ENCODE results near the gene IPMK.
"Not testable (repeated sequence)": the region's sequence is repeated elsewhere in the genome, so short reads cannot be mapped to it uniquely, and the experiment has no call there.

IPMK gene

DNA sequence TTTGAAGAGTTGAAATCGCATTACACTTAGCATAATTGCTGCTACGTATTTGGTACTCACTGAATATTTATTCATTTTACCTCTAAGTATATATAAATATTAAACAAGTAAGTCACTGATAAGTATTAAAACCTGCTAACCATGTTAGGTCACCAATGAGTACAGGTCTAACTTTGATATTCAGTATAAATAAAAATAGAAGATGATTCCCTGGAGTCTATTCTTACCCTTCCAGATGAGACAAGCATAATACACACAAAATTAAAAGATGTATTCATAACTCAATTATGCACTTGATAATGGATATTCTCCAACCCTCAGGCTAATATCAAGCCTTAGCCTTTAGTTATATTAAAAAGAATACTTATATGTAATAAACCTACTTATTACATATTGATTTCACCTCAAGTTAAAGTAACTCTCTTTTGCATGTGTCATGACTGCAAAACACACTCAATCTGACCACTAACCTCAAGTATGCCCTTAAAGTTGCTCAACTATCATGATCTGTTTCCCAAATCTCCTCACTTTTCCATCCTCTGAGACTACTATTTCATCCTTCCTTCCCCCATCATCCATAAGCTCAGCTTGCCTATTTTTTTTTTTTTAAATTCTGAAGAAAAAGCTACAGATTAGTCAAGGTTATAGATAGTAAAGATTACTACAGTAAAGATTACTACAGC lies 46.8 kb downstream of the IPMK start:
- no peak for DNase-seq (ENCODE audit: low read depth)

DNA sequence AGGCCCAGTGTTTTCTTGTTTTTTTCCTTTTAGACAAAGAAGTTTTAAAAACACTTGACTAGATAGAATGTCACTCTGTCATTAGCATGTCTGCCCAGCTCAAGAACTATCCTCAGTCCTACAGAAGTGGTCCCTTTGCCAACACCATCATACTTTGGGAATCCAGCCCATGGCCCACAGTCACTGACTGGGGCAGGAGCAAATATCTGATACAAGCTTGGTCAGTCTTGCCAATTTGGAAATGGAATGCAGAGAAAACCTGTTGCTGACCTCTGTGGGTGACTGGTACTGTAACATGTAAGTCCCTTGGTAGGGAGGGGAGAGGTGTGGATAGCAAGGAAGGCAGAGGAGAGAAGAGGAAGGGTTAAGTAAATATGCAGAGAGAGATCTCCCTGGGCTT lies 47.8 kb downstream of the IPMK start:
- DNase-seq (ENCODE audit: low read depth), result no peak

DNA sequence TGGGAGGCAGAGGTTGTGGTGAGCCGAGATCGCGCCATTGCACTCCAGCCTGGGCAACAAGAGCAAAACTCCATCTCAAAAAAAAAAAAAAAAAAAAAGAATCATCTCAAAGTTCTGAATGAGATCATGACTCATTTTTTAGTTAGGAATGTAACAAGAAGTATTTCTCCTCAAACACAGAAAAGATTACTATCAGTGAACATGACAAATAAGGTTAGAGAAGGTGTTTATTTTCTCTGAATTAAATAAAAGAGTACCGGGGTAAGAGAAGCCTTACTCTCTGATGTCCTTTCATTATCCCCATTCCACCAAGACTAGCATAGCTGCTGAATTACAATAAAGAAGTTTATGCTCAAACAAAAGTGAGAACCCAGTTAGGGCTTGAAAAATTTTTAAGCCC lies 50.1 kb downstream of the IPMK start:
- DNase-seq (ENCODE audit: low read depth), result no peak

DNA sequence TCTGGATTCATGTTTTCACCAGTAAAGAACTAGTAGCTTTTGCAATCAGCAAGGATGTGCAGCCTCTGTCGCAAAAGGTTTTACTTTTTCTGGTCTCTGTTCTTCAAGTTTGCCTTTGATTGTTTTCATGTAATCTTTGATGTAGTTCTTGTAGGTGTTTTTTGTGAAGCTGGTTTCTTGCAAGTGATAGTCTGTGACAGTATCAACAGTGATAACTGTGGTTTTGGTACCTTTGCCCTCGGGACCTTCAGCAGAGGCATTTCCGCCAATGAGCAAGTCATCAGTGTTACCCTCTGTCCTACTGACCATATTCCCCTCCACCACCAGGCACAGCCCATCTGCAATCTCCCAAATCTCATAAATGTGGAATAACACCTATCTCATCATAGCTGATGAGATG lies 55.1 kb downstream of the IPMK start:
- DNase-seq (ENCODE audit: low read depth), result no peak

DNA sequence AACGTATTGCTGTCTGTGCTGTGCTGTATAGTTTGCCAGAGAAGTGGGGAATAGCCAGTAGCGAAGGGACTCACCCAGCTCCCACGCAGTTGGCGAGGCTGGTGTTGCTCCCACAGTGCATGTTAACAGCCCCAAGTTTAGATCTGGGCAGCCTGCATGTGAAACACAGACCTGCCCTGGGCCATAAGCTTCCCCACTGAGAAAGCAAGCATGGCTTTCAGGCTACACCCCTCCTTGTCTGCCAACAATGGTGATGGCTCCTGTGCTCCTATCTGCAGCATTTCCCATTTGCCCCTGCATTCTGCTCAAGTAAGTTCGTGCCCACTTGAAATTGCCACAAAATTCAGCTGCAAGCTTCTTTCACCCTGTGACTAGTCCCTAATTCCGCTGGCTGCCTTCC lies 57.5 kb downstream of the IPMK start:
- DNase-seq (ENCODE audit: low read depth), result no peak

DNA sequence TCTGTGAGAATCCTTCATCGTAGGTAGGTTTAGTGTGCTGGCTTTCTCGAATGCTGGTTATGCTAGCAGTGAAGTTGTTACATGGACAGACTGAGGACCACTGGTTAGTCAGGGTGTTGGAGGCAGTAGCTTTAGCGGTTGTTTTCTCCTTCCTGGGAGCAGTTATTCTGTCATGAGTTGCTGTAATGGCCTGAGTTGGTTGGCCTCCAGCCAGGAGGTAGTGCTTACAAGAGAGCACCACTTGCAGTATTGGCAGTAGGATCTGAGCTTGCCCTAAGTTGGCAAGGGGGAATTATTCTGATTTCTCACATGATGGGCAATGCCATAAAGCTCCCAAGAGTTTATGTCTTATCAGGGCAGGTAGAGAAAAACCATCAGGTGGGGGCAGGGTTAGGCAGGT lies 58.0 kb downstream of the IPMK start:
- no peak for DNase-seq (ENCODE audit: low read depth)

DNA sequence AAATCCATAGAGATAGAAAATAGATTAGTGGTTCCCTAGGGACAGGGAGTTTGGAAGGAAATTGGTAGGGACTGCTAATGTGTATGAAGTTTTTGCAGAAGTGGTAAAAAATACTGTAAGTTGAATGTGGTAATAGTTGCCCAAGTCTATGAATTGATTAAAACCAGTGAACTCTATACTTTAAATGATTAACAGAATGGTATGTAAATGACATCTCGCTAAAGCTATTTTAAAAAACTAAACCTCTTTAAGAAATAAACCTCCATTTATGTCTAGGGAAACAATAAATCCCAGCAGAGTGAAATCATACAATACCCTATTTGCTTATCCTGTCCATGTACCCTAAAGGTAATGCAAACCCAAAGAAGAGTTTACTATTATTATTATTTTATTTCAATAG lies 61.4 kb downstream of the IPMK start:
- DNase-seq (ENCODE audit: low read depth), result no peak

DNA sequence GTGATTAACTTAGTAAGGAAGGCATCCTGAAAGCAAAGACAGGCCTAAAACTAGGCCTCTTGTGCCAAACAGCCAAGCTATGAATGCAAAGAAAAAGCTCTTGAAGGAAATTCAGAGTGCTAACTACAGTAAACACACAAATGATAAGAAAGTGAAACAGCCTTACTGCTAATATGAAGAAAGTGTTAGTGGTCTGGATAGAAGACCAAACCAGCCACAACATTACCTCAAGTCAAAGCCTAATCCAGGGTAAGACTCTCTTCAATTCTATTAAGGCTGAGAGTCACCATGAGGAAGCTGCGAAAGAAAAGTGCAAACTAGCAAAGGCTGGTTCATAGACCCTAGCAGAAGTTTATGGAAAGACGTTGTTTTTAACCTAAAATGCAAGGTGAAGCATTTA lies 66.0 kb downstream of the IPMK start:
- DNase-seq (ENCODE audit: low read depth), result no peak

DNA sequence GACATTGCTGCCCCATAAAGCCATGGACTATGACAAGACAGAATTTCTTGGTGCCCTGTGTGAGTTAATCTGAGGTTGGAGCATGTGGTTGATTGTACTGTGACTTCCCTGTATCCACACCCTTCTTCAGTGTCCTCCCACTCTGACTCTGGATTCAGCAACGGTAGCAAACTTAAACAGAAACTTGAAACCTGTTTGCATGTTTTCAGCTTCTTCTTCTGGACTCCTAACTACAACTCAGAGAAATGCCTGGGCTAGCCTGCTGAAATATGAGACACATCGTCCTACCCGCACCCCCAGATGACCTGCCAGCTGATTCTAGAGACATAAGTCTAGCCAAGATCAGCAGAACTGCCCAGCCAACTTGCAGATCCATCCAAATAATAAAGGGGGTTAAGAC lies 78.4 kb downstream of the IPMK start:
- DNase-seq (ENCODE audit: low read depth), result no peak

DNA sequence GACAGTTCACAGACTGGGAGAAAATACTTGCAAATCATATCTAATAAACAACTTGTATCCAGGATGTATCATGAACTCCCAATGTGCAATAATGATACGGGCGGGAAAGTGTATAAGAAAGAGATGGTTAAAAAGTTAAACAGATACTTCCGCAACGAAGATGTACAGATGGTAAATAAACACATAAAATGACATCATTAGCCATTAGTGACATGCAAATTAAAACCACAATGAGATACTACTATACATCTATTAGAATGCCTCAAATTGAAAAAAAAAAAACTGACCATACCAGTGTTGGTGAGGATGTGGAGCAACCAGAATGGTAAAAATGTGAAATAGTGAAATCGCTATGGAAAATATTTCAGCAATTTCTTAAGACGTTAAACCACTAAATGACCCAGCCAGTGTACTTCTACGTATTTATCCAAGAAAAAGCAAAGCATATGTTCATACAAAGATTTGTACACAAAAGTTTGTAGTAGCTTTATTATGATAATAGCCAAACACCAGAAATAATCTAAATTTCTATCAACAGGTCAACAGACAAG lies 83.5 kb downstream of the IPMK start:
- no peak for DNase-seq (ENCODE audit: low read depth)

DNA sequence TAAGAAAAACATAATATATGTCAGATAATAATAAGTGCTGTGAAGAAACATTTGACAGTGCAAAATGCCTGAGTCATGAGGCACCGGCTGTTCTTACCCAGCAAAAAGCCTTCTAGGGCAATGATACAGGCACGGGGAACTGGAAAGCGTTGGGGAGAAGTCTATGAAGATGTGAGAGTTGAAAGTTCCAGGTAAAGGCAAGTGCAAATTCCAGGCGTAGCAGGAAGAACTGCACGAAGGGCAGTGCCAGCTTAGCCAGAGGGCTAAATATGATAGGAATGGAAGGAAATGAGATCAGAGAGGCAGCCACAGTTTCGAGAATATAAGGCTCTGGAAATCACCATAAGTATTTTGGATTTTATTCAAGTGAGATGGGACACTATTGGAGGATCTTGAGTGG lies 87.0 kb downstream of the IPMK start:
- DNase-seq (ENCODE audit: low read depth), result no peak

DNA sequence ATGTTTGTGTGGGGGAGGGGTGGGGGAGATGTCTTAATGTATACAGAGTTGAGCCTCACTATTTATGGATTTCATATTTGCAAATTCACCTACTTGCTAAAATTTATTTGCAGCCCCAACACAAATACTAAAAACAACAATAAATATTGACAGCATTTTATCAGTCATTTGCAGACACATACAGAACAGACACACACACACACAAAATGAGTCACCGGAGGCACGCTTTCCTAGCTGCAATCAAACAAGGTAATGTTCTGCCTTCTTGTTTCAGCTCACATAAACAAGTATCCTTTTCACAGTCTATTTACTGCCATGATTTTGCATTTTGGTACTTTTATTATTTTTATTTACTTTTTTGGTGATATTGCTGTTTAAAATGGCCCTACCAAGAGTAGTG lies 88.5 kb downstream of the IPMK start:
- DNase-seq (ENCODE audit: low read depth), result no peak

DNA sequence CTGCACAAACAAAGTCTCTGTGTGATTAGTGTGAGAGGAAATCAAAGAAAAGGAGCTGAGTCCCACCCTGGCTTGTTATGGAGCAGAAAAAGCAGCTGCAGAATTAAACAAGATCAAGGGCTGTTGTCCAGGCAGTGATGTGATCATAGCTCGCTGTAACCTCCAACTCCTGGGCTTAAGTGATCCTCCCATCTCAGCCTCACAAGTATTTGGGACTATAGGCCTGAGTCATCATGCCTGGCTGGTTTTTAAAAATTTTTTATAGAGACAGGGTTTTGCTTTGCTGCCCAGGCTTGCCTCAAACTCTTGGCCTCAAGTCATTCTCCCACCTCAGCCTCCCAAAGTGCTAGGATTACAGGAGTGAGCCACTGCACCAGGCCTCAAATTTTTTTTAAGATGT lies 88.9 kb downstream of the IPMK start:
- DNase-seq (ENCODE audit: low read depth), result no peak

DNA sequence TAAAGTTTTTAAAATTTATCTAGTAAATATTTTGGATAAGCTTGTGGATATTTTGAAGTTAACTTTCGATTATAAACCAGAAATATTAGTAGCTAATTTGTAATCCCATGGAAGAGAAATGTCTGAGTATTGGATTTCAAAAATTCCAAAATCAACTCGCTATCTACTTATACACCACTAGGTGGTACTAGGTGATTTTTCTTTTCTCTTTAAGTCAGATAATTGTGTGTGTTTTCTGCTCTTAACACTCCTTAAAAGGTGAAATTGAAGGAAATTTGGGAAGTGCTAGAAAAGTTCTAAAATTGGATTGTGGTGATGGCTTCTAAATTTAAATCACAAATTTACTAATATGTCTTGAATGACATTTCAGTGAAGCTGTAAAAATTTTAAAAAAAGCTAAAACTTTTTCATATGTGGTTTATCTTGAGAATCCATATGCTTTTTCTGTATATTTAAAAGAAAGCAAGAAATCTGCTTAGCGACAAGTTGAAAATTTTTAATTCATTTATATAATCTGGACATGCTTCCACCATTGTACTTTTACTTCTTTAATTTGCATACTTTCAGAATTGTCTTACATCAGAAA lies 90.2 kb downstream of the IPMK start:
- no peak for DNase-seq (ENCODE audit: low read depth)

DNA sequence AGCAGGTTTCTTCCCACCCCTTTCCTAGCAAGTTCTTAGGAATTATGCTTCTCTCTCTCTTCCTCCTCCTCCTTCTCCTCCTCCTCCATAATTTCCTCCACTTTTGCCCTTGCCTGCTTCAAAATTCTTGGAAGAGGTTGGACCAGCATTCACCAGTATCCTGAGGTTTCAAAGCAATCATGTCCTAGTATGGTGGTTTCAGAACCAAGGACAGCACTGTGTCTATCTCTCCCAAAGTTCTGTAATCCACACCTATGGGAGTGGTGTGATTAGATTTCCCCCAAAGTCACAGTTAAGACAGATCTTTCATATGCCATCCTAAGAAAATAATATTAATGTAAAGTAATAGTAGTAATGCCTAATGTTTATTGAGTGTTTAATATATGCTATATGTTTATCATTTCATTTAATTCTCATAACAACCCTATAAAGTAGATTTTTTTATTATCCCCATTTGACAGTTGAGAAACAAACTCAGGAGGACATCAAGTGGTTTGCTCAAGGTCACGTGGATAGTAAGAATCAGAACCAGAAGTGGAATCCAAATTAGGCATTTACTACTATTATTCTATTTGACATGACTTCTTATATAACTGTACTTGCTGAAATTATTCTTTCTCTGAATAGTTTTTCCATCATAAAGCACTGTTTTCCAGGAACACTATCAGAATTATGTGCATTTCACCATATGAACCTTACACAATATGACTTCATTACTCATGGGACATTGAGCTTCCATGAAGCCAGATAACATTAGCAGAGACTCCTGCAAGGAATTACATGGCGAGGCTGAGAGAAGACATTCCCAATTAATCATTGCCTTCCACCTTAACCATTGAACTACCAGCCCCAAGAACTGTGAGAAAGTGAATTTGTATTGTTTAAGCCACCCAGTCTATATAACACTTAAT lies 91.4 kb downstream of the IPMK start:
- DNase-seq (ENCODE audit: low read depth), result no peak

DNA sequence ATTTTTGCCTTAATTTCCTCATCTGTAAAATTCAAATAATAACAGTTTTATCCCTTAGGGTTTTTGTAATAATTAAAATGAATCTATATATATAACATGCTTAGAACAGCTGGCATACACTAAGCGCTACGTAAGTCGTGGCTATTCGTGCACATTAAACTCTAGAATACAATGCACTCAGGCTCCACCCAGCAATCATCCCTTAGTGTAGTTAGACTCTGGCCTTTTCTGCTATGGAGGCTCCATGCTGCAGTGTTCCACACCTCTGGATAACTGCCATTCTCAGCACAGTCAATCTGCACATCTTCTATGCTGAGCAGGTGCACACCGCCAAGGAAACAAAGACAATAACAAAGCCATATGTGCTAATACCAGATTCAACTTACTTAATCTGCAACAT lies 92.9 kb downstream of the IPMK start:
- no peak for DNase-seq (ENCODE audit: low read depth)

DNA sequence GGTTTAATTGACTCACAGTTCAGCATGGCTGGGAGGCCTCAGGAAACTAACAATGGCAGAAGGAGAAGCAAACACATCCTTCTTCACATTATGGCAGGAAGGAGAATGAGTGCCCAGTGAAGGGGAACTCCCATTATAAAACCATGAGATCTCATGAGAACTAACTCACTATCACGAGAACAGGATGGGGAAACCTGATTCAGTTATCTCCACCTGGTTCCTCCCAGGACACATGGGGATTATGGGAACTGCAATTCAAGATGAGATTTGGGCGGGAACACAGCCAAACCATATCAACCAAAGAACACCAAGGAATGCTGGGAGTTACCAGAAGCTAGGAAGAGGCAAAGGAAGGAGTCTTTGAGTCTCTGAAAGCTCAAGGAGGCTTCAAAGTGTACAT lies 94.3 kb downstream of the IPMK start:
- no peak for DNase-seq (ENCODE audit: low read depth)

DNA sequence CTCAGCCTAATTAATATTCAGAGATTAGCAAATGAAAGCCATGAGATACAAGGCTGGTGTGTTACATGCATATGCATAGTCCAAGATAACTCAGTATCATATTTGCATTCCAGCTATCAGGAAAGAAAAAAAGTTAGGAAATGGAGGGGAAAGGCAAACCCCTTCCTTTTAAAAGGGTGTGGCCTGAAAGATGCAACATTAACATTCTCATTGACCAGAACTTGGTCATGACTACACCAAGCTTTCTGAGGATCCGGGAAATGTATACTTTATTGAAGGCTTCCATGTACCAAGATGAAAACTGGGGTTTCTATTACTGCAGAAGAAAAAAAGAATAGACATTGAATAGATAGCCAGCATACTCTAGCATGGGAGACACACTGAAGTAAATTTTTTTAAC lies 96.5 kb downstream of the IPMK start:
- DNase-seq (ENCODE audit: low read depth), result no peak

DNA sequence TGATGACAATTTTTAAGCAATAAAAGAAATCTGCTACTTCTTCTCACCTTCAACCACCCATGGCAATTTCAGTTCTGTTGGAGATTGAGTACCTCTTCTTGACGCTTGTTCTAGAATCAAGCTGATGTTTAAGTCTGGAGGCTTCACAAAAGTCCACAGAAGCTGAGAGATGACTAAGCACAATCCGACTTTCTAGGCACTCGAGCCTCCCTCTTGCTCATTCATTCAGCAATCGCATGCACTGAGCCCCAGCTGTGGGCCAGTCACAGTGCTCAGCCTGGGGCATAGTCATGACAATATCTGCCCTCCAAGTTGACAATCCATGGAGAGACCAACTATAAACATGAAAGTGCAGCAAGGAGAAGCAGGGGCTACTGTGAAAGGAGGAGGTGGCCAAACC lies 103.2 kb downstream of the IPMK start:
- no peak for DNase-seq (ENCODE audit: low read depth)

DNA sequence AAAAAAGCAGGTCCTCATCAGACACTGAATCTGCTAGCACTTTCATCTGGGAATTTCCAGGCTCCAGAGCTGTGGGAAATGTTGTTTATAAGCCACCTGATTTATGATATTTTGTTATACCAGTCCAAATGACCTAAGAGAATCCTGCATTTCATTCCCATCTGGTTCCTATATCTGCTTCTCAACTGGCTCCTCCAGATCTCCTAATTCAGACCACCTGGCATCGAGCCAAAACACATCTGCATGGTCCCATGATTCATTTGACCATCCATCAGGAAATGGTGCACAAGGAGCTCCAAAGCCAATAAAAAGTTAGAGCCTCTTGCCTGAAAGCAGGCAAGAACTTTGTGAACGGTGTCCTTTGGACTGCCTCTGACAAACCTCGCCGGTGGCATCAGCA lies 108.9 kb downstream of the IPMK start:
- DNase-seq (ENCODE audit: low read depth), result no peak

DNA sequence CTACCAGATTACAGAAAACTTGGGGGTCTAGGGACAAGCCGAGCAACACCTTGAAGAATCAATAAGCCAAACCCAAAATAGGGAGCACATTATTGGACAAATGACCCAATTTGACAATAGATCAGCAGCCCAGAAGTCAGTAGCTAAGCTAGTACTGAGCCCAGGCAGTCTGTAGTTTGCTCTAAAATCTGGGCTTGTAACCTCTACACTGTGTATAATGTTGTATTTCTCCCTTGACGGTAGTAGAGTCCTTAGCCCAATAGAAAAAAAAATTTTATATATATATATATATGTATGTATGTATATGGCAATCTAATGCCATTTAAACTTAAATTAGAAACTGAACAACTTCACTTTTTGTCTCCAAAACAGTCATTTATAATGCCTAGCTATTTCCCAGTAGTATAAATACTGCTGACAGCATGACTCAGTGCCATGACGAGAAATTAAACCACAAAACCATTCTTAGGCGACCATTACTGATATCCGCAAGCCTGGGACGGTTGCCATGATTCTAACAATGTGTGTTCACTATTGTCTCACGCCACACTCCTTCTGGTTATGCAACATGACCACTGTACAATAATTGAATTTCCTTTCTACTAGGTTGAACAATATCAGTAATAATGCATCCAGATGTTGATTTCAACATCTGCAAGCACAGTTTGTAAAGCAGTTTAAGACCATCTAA lies 110.5 kb downstream of the IPMK start:
- no peak for DNase-seq (ENCODE audit: low read depth)

DNA sequence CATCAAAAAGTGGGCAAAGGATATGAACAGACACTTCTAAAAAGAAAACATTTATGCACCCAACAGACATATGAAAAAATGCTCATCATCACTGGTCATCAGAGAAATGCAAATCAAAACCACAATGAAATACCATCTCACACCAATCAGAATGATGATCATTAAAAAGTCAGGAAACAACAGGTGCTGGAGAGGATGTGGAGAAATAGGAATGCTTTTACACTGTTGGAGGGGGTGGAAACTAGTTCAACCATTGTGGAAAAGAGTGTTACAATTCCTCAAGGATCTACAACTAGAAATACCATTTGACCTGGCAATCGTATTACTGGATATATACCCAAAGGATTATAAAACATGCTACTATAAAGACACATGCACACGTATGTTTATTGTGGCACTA lies 111.8 kb downstream of the IPMK start:
- not testable (repeated sequence) for DNase-seq (ENCODE audit: low read depth)

All from stimulated activated CD8-positive, alpha-beta memory T cell treated with anti-CD3 and anti-CD28 coated beads, Interleukin-12 subunit alpha, Interleukin-12 subunit beta, amount 100 ng/mL, for 1 hour (primary cell).